ENCODE measurements around the gene CACNB2. TPM values are rescaled to one million over a fixed set of nuclear protein-coding genes. Genes with fewer than 3 reads are reported as not detected.

The CACNB2 gene
- not detected in 5 replicates for total RNA-seq (2022; extraction: Qiagen RNA extraction)

DNA sequence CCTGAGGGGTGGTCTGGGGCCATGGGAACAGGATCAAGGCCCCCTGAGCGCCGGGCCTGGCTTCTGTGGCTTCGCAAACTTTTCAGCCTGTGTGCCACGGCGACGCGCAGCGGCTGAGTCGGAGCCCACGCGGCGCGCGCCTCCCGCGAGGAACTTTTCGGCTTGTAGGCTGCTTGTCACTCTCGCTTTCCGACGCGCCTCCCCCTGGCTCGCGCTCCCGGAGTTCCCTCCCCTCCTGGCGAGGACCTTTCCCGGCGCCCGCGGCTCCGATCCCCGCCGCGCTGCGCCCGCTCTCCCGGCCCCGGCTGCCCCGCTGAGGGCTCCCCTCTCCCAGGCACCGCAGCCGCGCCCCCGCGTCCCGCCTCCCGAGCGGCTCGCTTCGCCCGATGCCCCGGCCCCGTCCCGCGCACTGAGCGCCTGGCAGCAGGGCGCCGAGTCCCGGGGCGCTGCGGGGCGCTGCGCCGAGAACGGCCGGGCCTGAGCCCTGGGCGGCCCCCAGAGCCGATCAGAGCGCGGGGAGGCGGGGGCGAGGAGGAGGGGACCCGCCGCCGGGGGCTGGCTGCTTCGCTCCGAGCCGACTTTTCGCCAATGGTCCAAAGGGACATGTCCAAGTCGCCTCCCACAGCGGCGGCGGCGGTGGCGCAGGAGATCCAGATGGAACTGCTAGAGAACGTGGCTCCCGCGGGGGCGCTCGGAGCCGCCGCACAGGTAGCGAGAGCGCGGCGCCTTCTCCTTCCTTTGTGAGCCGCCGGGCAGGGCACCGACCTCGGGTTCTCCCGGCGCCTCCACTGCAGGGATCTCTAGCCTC lies at the start of gene CACNB2:
Gene CACNB2, plus strand, starts transcription at position 276 of the 808 bp plus-strand sequence.

Other genes starting within 250 kb of the CACNB2 start
- not detected in 5 replicates for gene SLC39A12, start 188.5 kb upstream of the CACNB2 start, total RNA-seq (2022; extraction: Qiagen RNA extraction)